ENCODE data around the gene TTF1. TPM values are rescaled to one million over a fixed set of nuclear protein-coding genes. Genes with fewer than 3 reads are reported as not detected.

Gene TTF1
- total RNA-seq, 1 experiment from 2014 or later: 26.9 TPM

- no CpG with 5 or more reads among the region's 5 CpGs for WGBS (ENCODE audit: extremely low coverage, insufficient read length, low lambda C conversion rate)
- no peak overlapping the region for H3K56ac ChIP-seq (ENCODE audit: insufficient read length, low read depth, low read length)
- no peaks in the 10 kb centered on the region for H3K79me2 ChIP-seq (ENCODE audit: insufficient read depth, low read length)
- no peaks in the 10 kb centered on the region for H3K9me3 ChIP-seq (ENCODE audit: control insufficient read depth, low read depth, low read length)
- no peak for TF ChIP-seq CTCF (conservative IDR thresholded peaks at IDR 0.05)
- no peak overlapping the region for H2AFZ ChIP-seq (ENCODE audit: low read length)
- H4K5ac ChIP-seq (ENCODE audit: insufficient read length, low read depth, low read length): no peak overlapping the region
- H3K4me2 ChIP-seq (ENCODE audit: insufficient read depth, insufficient read length, low read length): no peak overlapping the region
- H3K14ac ChIP-seq (ENCODE audit: insufficient read depth, low read length): no peak overlapping the region
- no peak overlapping the region for H2BK5ac ChIP-seq (ENCODE audit: insufficient read length, low read length)
- H3K23me2 ChIP-seq (ENCODE audit: insufficient read length, low read depth, low read length, poor library complexity, severe bottlenecking): no peaks in the 10 kb centered on the region
- no peak overlapping the region for H2BK120ac ChIP-seq (ENCODE audit: low read depth, low read length, poor library complexity, severe bottlenecking)
- H3K4me1 ChIP-seq (ENCODE audit: insufficient read depth, low read length): no peaks in the 10 kb centered on the region
- H3K18ac ChIP-seq (ENCODE audit: insufficient read length, low read depth, low read length): no peak overlapping the region
- Mint-ChIP-seq H3K36me3 (ENCODE audit: insufficient read depth in 1 of 3, low read depth in 3 of 3) (peaks cover 47 to 86% (median 69%) of the 10 kb centered on the region in 3 experiments; a peak in 6 of 7 replicates), H3K4me1 (no peaks in the 10 kb centered on the region), H3K27ac (no peak overlapping the region), H3K4me3 (no peak overlapping the region), H3K9me3 (no peaks in the 10 kb centered on the region), H3K27me3 (ENCODE audit: low read depth) (no peaks in the 10 kb centered on the region)
- H3K27me3 ChIP-seq (ENCODE audit: insufficient read depth, low read length): no peaks in the 10 kb centered on the region
- H3K79me1 ChIP-seq (ENCODE audit: insufficient read depth, low read depth, low read length, poor library complexity, severe bottlenecking): no peaks in the 10 kb centered on the region
- DNase-seq: no peak
- H3K9ac ChIP-seq (ENCODE audit: extremely low read depth, insufficient read length, low read length): no peak overlapping the region
- no peak overlapping the region for H2BK20ac ChIP-seq (ENCODE audit: low read depth, low read length, poor library complexity, severe bottlenecking)
- H2AK5ac ChIP-seq (ENCODE audit: insufficient read length, low read length): no peak overlapping the region
- no peak overlapping the region for H4K91ac ChIP-seq (ENCODE audit: insufficient read length, low read depth, low read length)
- H3K27ac ChIP-seq (ENCODE audit: insufficient read length, low read depth, low read length): no peak overlapping the region
- no peak overlapping the region for H3K23ac ChIP-seq (ENCODE audit: insufficient read length, low read depth, low read length)
- H2BK15ac ChIP-seq (ENCODE audit: low read depth, low read length): no peak overlapping the region
- H3T11ph ChIP-seq (ENCODE audit: low read length): no peak overlapping the region
- H4K8ac ChIP-seq (replicated peaks; ENCODE audit: insufficient read length, low read depth, low read length): no peak overlapping the region
- H4K20me1 ChIP-seq (ENCODE audit: control insufficient read depth, insufficient read depth, insufficient read length): no peaks in the 10 kb centered on the region
- no peak overlapping the region for H2BK12ac ChIP-seq (ENCODE audit: insufficient read length, low read depth, low read length)
- H3K4ac ChIP-seq (ENCODE audit: low read depth, low read length): no peak overlapping the region
These were observed 60.5 kb downstream of the TTF1 start for GRCh38 chr9:132346177-132346576.
